NT2/D1 (cell line): ENCODE results near the gene CACNA1A.

Experiments
- DNase-seq: peaks from one replicate; pipeline ENCODE4 v3.0.0-alpha.2; 2011; ENCODE audit warnings: low read depth, low spot score
- H3K27me3 ChIP-seq: 2 replicates; pipeline ENCODE4 v1.6.0; 2011; ENCODE audit warnings: mild to moderate bottlenecking; ENCODE audit not compliant: insufficient read length, insufficient read depth
- H3K36me3 ChIP-seq: 2 replicates; pipeline ENCODE4 v1.6.1; 2011; ENCODE audit warnings: mild to moderate bottlenecking, low read length, mixed read lengths; ENCODE audit not compliant: insufficient read depth, insufficient read length
- H3K4me1 ChIP-seq: 2 replicates; pipeline ENCODE4 v1.5.1; 2011; ENCODE audit not compliant: insufficient read depth, insufficient read length
- H3K4me3 ChIP-seq: 2 replicates; pipeline ENCODE4 v1.5.1; 2011; ENCODE audit warnings: low read depth; ENCODE audit not compliant: insufficient read length
- H3K9ac ChIP-seq: 2 replicates; pipeline ENCODE4 v1.6.0; 2011; ENCODE audit warnings: low read depth; ENCODE audit not compliant: insufficient read length
- H3K9me3 ChIP-seq: 2 replicates; pipeline ENCODE4 v1.5.1; 2011; ENCODE audit warnings: mild to moderate bottlenecking, low read length; ENCODE audit not compliant: insufficient read depth
- SUZ12 ChIP-seq: IDR thresholded peaks from 2 replicates; pipeline ENCODE4 v1.6.1; 2011; ENCODE audit not compliant: insufficient read length, insufficient read depth; ENCODE audit errors: extremely low read depth
- YY1 ChIP-seq: IDR thresholded peaks from 2 replicates; pipeline ENCODE4 v1.6.1; 2011; ENCODE audit not compliant: insufficient read length, insufficient read depth
- ZNF274 ChIP-seq: IDR thresholded peaks from 2 replicates; pipeline ENCODE4 v1.6.1; 2011; ENCODE audit warnings: mild to moderate bottlenecking, low read depth, low read length

Gene CACNA1A

DNA sequence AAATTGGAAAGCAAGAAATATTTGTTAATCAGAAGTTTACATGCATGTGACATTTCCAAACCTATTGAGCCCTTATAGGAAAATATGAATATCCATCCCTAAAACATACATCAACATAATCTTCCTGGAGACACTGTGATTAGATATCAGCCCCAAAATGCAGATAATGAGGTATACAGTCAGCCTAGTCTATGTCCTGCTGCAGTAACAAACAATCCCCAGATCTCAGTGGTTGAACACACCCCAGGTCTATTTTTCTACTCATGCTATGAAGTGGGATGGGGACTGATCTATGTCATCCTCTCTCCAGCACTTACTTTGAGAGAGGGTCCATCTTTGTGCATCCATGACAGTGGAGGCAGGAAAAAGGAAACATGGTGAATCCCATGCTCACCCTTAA is 31.2 kb downstream of the CACNA1A start:
- Histone ChIP-seq H3K27me3 (no peaks in the 10 kb centered on the region), H3K4me1 (no peaks in the 10 kb centered on the region), H3K9ac (no peak overlapping the region), H3K4me3 (no peak overlapping the region), H3K9me3 (peaks cover 18% of the 10 kb centered on the region), H3K36me3 (no peaks in the 10 kb centered on the region)
- no peak for DNase-seq
- TF ChIP-seq ZNF274, result no peak
- TF ChIP-seq SUZ12, result no peak
- no peak for TF ChIP-seq YY1

DNA sequence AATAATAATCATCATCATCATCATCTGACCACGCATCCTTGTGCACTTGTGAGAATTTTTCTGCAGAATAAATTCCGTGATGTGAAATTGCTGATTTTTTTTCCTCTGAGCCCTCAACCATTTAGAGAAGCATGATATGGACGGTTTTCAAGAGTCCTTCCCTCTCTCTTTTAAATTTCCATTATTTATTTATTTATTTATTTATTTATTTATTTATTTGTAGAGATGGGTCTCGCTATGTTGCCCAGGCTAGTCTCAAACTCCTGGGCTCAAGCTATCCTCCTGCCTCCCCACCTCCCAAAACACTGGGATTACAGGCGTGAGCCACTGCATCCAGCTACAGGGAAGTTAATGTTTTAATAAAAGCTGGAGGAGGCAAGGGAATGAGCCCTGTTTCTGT is 39.6 kb downstream of the CACNA1A start:
- TF ChIP-seq YY1 (no peak), ZNF274 (no peak), SUZ12 (no peak)
- H3K4me3 ChIP-seq, result no peak overlapping the region
- no peaks in the 10 kb centered on the region for H3K36me3 ChIP-seq
- no peak overlapping the region for H3K9ac ChIP-seq
- H3K4me1 ChIP-seq, result peaks cover 2% of the 10 kb centered on the region
- H3K9me3 ChIP-seq, result no peaks in the 10 kb centered on the region
- no peak for DNase-seq
- H3K27me3 ChIP-seq, result peaks cover 12% of the 10 kb centered on the region

DNA sequence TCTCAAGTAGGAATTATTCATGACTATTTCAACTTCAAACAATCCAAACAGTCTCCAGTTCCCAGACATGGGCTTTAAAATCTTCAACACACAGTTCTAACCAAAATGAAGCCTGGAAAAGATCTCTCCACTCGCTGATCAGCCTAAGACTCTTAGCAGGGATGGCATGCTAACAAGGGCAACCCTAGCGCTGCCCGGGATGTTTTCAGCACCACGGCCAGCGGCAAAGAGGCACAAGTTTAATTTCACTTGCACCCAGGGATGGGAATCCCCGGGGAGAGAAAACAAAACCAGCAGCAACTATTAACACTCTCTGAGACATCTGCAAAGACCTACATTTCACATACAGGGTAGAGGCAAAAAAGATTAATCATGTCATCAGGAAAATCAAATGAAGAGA is 43.0 kb downstream of the CACNA1A start:
- no peak overlapping the region for H3K9ac ChIP-seq
- TF ChIP-seq SUZ12, result no peak
- no peak for TF ChIP-seq ZNF274
- no peak for TF ChIP-seq YY1
- peaks cover 27% of the 10 kb centered on the region for H3K27me3 ChIP-seq
- no peaks in the 10 kb centered on the region for H3K9me3 ChIP-seq
- H3K4me1 ChIP-seq, result peaks cover 21% of the 10 kb centered on the region
- DNase-seq, result peak; percentile 44
- H3K4me3 ChIP-seq, result no peak overlapping the region
- H3K36me3 ChIP-seq, result no peaks in the 10 kb centered on the region

DNA sequence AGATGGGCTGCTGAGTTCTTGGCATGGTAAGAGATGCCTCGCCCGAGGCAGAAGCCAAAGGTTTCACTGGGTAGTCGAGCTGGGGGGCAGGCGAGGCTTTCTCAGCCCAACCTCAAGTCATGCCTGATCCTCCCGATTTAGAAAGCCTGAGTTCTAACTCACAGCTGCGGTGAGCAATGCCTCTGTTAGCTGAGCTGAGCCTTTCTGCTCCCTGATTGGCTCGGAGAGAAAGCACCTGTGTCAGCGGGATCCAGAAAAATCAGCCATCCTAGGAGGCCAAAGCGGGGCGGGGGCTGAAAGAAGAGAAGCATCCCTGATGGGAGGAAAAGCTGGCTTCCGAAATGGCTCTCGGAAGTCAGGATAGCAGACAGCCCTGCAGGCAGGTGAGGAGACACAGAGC is 44.7 kb downstream of the CACNA1A start:
- H3K9ac ChIP-seq, result no peak overlapping the region
- no peak overlapping the region for H3K4me3 ChIP-seq
- H3K9me3 ChIP-seq, result no peaks in the 10 kb centered on the region
- DNase-seq, result no peak
- peaks cover 32% of the 10 kb centered on the region for H3K27me3 ChIP-seq
- H3K4me1 ChIP-seq, result peaks cover 21% of the 10 kb centered on the region
- no peaks in the 10 kb centered on the region for H3K36me3 ChIP-seq
- TF ChIP-seq SUZ12 (no peak), YY1 (no peak), ZNF274 (no peak)

DNA sequence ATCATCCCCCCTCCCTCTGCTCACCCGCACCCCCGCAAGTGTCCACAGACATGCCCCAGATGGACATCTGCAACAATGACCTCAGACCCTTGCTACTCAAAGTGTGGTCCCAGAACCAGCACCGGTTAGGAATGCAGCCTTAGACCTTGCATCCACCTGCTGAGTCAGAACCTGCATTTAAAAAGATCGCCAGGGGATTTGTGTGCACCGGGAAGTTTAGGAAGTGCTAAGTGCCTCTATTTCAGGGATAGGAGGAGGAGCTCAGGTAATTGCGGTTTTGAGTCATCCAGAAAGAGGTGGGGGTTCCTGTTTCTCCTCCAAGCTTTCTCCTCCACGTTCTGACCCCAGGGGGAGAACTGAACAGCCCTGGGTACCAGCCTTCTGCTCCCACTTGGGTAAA is 46.2 kb downstream of the CACNA1A start:
- no peaks in the 10 kb centered on the region for H3K9me3 ChIP-seq
- TF ChIP-seq ZNF274, result no peak
- TF ChIP-seq SUZ12, result no peak
- TF ChIP-seq YY1, result no peak
- DNase-seq, result peak; percentile 63
- H3K4me1 ChIP-seq, result peaks cover 21% of the 10 kb centered on the region
- H3K4me3 ChIP-seq, result no peak overlapping the region
- H3K27me3 ChIP-seq, result peaks cover 32% of the 10 kb centered on the region
- H3K9ac ChIP-seq, result no peak overlapping the region
- H3K36me3 ChIP-seq, result no peaks in the 10 kb centered on the region

DNA sequence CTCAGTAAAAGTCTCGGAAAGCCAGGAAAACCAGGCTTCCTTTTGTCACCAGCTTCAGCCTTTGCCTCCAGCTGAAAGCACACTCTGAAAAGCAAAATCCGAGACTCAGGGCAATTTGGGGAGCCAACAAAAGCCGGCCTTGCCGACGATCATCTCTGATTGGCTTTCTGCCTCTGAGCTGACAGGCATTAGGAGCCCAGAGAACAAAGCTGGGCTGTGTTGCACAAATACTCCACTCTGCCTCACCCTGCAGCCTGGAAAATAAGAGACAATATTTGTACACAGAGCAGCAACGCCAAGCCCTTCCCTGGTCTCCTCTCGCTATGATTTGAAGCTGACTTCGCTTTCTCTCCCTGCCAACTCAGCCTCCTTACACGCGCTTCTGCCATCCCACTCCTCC is 46.9 kb downstream of the CACNA1A start:
- Histone ChIP-seq H3K27me3 (peaks cover 32% of the 10 kb centered on the region), H3K36me3 (no peaks in the 10 kb centered on the region)
- no peak for DNase-seq

DNA sequence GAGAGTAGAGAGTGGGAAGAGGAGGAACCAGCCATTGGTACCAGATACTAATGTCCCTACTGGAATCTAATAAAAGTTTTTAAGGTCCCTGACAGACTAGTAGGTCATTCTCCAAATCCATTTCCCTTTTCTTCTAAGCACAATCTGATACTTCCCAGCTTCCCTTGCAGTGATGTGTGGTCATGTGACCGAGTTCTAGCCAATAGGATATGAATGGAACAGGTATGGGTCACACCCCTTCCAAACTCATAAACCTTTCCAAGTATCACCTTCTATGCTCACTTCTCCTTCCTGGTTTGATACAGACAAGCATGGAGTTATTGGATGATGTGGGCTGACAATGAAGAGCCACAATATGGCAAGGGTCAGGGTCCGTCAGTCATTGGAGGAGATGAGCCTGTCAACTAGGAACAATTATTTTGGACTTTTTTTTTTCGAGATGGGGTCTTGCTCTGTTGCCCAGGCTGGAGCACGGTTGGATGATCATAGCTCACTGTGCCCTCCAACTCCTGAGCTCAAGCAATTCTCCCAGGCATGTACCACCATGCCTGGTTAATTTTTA is 54.8 kb downstream of the CACNA1A start:
- Histone ChIP-seq H3K4me3 (no peak overlapping the region), H3K36me3 (no peaks in the 10 kb centered on the region), H3K9ac (no peak overlapping the region), H3K9me3 (peaks cover 14% of the 10 kb centered on the region; the same call in 1 of the 2 replicates), H3K4me1 (no peaks in the 10 kb centered on the region), H3K27me3 (no peaks in the 10 kb centered on the region)
- no peak for TF ChIP-seq YY1
- TF ChIP-seq ZNF274, result no peak
- TF ChIP-seq SUZ12, result no peak
- no peak for DNase-seq

More for the DNA sequence above, 46.9 kb downstream of the CACNA1A start:
- Histone ChIP-seq H3K4me1 (peaks cover 21% of the 10 kb centered on the region), H3K9ac (peak overlapping the region; percentile 46), H3K9me3 (no peaks in the 10 kb centered on the region), H3K4me3 (peak overlapping the region; percentile 5)
- TF ChIP-seq SUZ12, result no peak
- TF ChIP-seq ZNF274, result no peak

DNA sequence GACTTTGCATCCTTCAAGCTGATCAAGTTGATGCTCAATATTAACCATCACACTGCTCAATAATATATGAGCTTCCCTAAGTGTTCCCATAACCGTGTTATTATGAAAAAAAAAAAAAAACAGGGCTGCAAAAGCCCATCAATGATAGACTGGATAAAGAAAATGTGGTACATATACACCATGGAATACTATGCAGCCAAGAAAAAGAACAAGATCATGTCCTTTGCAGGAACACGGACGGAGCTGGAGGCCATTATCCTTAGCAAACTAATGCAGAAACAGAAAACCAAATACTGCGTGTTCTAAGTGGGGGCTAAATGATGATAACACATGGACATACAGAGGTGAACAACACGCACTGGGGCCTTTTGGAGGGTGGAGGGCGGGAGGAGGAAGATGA is 58.3 kb downstream of the CACNA1A start:
- Histone ChIP-seq H3K27me3 (no peaks in the 10 kb centered on the region), H3K4me3 (no peak overlapping the region), H3K36me3 (no peaks in the 10 kb centered on the region), H3K9ac (no peak overlapping the region), H3K9me3 (peaks cover 14% of the 10 kb centered on the region; the same call in 1 of the 2 replicates), H3K4me1 (no peaks in the 10 kb centered on the region)
- DNase-seq, result no peak
- TF ChIP-seq ZNF274 (no peak), YY1 (no peak), SUZ12 (no peak)
